Measurements from ENCODE around the gene ZBTB25.

Gene ZBTB25

DNA sequence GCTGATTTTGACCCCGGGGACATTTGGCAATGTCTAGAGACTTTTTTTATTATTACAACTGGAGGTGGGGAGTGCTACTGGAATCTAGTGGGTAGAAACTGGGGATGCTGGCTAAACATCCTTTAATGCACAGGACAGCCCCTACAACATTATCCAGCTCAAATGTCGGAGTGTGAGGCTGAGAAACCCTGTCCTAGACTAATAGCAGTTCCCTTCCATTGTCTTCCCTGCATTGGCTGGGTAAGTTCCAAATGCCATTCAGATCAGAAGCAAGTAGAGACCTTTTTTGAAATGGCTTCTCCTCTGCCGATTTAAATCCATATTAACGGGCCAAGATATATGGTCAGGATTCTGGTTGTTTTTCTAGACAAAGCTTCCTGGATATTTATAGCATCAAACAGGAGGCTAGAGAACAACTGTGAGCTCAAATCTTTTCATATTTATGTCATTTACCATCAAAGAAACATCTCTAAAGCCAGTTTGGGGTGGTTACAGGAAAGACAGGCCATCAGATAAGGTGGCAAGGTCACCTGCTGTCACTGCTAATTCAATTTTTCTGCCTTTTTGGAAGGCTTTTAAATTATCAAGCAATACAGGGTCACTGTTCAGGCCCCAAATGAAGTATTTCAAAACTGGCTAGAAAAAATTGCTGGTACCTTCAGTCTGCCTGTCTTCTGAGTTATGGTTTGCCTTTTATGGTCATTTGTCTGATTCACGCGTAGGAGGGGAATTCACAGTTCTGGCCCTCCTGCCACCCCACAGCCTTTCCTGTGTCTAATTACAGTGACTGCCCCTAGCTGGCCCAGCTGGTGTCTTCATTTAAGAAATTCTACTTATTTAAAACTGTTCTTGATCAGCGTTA, 58.4 kb downstream of the ZBTB25 start:
- peak in 1 of 2 donors; percentile 9 for DNase-seq (ENCODE audit: low read depth in 2 of 2, low spot score in 1 of 2)

DNA sequence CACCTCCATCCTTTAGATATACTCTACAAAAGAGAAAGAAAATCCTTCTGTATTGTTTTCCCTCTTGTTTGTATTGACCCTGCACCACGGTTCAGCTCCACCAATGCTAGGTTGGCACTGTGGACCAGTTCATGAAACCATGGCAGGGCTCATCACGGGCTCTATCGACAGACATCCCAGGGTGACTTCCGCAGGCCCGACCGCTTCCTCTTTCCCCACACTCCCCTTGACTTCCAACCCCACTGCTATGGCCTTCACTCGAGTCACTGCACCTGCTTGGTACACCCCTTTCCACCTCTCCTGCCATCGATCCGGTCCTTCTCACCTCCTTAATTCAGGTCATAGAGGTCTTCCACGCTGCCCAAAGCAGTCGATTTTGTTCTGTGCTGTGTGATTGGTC, 59.5 kb downstream of the ZBTB25 start:
- no peak for DNase-seq (ENCODE audit: low read depth in 2 of 2, low spot score in 1 of 2)

DNA sequence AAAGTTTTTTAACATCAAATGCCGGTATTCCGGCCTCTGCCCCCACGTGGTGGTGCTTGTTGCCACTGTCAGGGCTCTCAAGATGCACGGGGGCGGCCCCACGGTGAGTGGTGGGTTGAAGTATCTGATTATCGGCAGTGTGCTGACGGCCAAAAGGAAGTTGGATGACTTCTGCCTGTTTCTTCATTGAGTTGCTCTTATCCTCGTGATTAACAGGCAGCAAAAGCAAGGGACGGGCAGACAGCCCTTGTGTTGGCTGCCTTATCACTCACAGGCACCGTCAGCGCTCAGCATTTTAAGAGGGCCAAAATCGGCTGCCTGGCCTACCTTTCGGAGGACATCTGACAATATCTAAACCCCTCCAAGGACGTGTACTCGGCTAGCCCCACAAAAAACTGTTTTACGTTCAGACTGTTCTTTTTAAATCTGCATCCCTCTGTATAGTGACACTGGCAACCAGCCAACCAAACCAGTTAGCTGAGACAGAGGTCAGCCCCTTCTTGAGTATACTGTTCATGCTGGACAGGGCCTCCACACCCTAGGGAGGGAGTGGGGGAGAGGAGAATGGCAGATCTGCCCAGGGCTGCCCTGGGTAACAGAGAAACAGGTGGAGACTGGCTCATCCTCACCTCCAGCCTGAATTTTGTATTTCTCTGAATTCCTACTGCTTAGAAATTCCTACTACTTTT, 61.2 kb downstream of the ZBTB25 start:
- DNase-seq (ENCODE audit: low read depth in 2 of 2, low spot score in 1 of 2), result no peak

DNA sequence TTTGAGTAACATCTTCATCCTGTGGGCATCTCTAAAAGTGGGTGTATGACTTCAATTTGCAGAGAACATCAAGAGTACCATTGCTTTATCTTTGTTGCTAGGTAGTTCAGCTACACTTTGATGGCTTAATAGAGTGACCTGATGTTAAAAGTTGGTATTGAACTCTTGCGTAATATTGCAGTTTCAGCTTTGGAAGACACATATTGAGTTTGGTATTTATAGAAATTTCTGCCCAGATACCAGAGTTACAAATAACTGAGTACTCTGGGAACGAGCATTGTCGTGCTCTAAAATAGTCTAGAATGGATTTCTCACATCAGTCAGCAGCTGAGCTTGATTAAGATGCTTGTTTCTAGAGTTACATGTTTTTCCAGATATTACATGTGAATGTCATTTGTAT, 63.1 kb downstream of the ZBTB25 start:
- DNase-seq (ENCODE audit: low read depth in 2 of 2, low spot score in 1 of 2), result no peak

DNA sequence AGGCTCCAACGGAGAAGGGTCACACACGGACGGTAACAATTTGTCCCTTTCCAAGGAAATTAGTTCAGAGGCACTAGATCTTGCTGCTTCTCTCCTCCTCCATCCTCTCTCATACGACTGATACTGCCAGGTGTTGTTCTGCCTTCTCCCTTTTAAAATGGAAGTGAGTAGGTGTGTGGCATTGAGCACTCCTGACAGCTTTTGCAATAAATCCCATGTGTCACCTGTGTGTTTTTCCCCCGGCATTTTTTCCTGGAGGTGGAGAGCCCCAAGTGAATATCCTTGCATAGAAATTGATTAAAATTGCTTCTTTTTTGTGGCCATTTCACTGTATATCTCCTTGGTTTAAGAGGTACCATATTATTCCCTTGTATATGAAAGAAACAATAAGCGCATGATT, 64.5 kb downstream of the ZBTB25 start:
- no peak for DNase-seq (ENCODE audit: low read depth in 2 of 2, low spot score in 1 of 2)

DNA sequence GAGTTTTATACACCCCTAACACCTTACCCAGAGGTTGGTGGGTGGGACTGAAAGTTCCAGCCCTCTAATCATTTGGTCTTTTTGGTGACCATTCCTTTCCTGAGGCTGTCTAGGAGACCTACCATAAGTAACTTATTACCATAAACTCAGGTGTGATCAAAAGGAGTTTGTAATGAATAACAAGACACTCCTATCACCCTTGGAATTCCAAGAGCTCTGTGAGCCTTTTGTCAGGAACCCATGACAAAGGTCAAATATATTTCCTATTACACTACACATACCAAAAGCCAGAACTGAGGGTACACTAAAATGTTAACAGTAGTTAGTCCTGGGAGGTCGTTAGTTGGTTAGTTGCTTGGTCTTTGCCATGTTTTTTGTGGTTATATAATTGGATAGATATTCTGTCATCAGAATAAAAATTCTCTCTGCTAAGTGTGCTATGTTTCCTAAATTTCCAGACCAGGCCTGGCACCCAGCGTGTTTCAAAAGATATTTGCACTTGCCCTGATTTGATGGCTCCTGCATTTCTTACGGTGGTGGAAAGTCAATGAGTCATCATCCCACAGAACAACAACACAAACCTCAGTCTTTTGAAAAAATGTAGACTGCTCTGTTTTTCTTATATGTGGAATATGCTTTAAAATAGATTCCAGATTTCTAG, 65.3 kb downstream of the ZBTB25 start:
- DNase-seq (ENCODE audit: low read depth in 2 of 2, low spot score in 1 of 2), result no peak

DNA sequence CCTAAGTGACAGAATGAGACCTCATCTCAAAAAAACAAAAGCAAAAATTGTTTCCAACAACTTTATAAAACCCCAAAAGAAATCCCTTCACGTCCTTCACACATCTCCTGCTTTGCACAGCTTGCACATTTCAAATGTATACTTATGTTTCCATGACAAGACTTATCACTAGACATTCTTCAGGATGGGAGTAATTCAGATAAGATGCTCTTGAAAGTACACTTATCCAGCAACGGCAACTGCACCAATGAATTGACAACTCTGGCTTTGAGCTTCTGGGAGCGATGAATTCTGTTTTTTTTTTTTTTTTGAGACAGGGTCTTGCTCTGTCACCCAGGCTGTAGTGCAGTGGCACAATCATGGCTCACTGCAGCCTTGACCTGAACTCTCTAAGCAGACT, 69.1 kb downstream of the ZBTB25 start:
- no peak for DNase-seq (ENCODE audit: low read depth in 2 of 2, low spot score in 1 of 2)

DNA sequence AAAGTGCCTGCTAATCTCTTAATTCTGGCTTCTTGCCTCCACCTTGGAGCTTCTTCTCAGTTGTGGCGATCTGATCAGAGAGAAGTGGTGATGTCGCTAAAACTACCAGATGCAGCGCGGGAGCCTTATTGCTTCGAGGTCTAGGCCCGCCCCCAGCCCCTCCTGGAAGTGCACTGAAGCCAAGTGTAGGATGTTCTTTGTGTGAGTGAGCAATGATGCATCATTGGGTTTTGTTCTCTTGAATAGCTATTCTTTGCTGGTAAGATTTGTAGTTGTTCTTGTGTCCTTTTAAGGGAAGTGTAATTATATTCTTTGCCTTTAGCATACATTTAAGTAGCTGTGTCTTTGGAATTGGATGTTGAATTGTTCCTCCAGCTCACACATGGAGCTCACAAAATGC, 79.7 kb downstream of the ZBTB25 start:
- no peak for DNase-seq (ENCODE audit: low read depth in 2 of 2, low spot score in 1 of 2)

DNA sequence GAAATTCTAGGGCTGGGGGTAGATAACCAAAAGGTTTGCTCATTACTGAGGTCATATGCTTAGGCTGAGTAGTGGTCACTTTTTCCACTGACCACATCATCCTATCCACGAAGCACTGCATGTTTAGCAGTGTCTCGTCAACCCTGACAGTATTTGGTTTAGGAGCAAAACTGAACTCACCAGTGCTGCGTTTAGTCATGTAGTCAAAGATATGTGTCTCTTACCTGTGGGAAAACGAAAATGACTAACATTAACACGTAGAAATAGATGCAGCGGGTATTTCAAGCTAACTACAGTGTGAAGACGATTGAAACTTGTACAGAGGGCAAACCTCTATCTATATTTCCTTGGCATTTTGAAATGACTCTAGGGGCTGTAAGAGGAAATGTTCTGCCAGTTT, 80.9 kb downstream of the ZBTB25 start:
- no peak for DNase-seq (ENCODE audit: low read depth in 2 of 2, low spot score in 1 of 2)

DNA sequence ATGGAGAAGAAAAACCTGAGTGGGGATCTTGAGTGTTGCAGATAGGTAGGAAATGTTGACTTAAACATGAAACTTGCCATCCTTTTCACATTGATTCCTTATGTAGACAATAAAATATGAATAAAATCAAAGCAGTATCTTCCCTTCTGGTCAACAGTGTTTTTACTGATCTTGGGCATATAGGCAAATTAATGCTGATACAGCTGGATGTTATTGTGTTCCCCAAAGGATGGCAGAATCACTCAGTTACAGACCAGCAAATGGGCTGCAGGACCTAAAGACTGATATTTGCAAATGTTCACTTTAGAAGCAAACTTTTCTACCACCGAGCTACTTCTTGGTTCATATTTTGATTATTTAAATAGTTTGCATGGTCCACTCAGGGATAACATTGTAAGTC, 81.6 kb downstream of the ZBTB25 start:
- no peak for DNase-seq (ENCODE audit: low read depth in 2 of 2, low spot score in 1 of 2)

DNA sequence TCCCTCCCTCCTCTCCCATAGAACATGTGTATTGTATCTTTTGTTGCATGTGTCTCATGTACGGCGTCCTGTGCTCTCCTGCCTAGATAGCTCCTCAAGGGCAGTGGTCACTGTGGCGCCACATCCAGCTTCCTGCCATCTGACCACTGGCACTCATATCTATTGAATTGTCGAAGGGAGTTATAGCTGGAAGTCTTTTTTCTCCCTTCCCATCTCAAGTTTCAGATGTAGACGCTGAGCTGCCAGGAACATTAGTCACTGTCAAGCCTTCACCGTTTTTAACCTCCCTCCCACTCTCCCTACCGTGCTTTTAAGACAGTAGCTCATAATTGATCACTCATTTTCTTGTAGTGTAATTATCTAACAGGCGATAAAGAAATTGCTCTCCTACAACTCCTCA, 82.5 kb downstream of the ZBTB25 start:
- DNase-seq (ENCODE audit: low read depth in 2 of 2, low spot score in 1 of 2), result no peak

DNA sequence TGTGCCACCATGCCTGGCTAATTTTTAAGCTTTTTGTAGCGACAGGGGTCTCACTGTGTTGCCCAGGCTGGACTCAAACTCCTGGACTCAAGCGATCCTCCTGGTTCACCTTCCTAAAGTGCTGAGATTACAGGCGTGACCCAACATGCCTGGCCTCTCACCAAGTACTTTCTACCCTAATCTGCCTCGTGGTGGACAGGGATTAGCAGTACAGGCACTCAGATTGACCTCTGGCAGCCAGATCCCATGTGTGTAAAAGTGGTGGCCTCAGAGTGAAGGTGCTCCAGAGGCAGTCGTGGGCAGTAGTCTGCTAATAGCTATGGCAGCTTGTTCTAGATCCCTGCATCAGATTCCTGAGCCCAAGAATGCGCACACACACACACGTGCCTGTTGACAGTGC, 84.6 kb downstream of the ZBTB25 start:
- no peak for DNase-seq (ENCODE audit: low read depth in 2 of 2, low spot score in 1 of 2)

DNA sequence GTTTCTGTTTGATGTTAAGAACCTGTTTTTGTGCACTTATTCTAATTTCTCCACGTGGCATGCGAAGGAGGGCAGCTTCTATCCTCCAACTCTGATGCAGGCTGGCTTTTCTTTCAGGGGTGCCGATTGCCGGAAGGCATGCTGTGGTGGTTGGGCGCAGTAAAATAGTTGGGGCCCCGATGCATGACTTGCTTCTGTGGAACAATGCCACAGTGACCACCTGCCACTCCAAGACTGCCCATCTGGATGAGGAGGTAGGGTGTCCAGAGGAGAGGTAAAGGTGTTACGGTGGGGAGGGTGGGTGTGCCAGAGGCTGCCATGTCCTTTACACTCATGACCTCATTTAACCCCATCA, 85.9 kb downstream of the ZBTB25 start:
- no peak for DNase-seq (ENCODE audit: low read depth in 2 of 2, low spot score in 1 of 2)

DNA sequence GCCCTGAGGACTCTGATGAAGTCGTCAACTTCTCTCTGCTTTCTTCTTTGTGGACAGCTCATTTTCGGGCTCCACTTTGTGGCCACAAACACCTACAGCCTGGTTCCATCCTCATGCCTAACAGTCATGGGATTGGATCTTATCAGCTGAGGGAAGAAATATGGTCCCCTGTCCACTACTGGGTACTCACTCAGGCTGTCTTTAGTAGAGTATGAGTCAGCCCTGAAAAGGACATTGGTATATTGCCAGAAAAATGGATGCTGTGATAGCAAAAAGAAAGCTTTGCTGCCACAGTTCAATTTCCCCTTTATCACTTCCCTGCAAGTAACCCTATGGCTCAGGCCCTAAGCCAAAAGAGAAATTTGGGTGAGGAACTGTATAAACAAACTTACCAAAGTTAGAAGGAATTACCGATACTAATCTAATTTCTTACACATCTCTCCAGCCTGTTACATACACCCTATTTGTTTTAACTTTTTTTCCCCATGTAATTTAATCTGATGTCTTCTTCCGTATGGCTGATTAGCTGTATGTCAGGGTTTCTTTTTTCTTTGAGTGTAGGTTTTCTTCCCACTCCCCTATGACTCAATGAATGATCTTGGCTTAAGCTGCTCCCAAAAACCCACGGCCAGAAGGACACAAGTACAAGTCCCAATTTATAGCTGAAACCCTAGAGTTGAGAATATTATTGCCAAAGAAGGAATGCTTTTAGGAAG, 86.4 kb downstream of the ZBTB25 start:
- no peak for DNase-seq (ENCODE audit: low read depth in 2 of 2, low spot score in 1 of 2)

DNA sequence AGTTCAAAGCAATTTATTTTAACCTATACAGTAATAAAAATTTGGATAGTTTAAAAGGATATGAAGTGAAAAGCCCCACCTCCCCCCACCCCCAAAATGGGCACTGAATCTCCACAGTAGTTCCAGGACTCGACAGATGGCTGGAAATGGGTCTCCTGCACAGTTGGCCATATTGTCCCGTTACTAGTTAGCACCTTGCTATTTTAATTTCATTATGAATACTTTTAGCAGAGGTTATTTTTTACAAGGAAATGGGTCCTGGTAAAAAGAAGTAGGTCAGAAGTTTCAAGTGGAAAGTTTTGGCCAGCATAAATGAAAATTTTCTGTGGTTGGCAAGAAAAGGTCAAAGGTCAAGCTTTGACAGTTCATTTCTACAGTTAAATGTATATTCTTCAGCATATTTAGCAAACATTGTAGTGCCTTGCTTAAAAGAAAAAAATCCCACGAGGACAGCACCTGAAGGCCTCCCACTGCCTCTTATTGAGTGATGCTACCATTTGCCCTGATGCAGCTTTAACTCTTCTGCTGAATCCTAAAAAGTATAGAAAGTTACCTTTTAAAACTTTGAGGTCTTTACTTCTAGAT, 87.2 kb downstream of the ZBTB25 start:
- DNase-seq (ENCODE audit: low read depth in 2 of 2, low spot score in 1 of 2), result no peak

DNA sequence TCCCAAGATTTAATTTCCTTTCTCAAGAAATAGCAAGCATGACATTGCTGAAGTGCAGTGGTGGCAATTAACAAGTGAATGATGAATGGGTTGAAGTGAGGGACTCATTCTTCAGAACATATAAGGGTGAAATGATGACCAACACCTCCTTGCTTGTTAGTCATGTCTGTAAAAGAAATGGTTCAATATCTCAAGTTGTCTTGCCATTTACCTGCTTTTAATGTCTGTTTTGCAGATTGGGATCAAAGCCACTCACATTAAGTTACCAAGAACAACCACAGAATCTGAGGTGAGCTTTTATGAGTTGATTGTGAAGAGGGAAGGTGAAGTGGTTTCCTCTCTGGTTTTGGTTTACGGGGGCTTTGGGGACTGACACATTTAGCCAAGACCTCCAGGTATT, 91.4 kb downstream of the ZBTB25 start:
- DNase-seq (ENCODE audit: low read depth in 2 of 2, low spot score in 1 of 2), result no peak

DNA sequence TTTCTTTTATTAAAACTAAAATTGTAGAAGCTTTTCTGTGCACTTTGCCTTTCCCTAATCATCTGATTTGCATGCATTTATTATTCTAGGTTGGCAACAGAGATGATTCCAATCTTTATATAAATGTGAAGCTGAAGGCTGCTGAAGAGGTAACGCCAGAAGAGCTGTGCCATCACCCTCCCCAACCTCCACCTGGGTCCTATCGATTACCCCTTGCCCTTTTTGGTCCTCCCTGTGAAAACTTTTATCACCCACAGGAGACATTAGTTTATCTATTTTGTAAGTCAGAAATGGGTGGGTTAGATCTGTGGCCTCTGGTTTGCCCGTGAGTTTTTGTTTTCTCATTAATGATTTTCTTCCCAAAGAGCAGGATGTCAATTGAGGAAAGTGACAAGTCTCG, 92.6 kb downstream of the ZBTB25 start:
- no peak for DNase-seq (ENCODE audit: low read depth in 2 of 2, low spot score in 1 of 2)

DNA sequence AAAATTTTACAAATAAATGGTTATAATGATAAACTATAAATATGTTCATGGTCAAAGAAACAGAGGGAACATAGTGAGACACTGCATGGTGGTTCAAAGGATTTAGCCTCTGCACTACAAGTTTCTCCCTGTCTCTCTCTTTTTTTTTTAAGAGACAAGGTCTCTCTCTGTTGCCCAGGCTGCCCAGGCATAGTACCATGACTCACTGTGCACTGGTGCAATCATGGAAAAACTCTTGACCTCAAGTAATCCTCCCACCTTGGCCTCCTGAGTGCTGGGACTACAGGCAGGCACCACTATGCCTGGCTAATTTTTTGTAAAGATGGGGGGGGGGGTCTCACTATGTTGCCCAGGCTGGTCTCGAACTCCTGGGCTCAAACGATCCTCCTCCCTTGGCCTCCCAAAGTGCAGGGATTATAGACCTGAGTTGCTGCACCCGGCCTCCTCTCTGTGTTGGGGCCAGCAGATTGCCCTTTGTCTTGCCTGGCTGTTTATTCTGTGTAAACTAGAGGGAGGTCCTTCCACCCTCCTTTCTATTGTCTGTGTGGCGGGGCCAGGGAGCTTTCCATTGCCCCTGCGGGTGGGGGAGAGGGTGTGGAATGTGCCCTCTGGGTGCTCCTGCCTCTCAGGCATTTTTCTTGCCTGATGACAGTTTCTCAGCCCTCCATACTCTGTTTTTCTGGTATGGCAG, 93.4 kb downstream of the ZBTB25 start:
- DNase-seq (ENCODE audit: low read depth in 2 of 2, low spot score in 1 of 2), result no peak

DNA sequence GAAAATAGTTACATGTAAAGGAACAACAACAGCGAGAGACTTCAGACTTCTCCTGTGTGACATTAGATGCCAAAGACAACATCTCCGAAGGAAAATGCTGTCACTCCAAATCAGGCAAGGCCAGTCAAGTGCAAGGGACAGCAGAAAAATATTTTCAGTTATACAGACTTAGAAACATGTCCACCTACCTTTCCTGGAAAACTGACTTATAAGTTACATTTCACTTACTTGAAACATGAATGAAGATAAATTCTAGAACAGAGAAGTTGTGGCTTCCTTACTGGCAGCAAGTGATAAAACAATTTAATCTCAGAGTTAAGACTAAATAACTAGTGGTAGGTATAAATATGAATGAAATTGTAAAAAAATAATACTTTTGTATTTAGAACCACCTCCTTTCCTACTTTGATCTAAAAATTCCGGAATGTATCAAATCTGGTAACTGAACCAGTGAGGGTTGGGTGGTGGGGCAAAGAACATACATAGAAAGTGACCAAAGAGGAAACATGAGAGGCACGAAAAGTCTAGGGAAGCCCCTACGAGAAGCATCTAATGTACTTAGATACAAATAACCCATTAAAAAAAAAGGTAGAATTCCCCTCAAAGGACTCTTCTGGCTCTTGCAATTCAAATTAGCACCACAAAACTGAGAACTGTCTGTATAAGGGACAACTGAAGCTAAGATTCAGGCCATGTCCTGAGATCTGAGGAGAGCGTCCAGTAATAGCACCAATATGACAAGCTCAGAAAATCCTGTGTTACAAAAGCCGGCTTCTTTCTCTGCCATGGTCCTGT, 94.3 kb downstream of the ZBTB25 start:
- DNase-seq (ENCODE audit: low read depth in 2 of 2, low spot score in 1 of 2), result no peak

DNA sequence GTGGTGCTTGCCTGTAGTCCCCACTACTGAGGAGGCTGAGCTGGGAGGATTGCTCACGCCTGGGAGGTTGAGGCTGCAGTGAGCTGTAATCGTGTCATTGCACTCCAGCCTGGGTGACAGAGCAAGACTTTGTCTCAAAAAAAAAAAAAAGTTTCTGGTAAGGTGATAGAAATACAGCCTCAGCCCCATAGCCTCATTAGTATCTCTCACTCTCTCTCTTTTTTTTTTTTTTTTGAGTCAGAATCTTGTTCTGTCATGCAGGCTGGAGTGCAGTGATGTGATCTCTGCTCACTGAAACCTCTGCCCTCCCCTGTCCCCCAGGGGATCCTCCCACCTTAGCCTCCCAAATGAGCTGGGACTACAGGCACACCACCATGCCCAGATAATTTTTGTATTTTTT, 96.3 kb downstream of the ZBTB25 start:
- DNase-seq (ENCODE audit: low read depth in 2 of 2, low spot score in 1 of 2), result no peak
